ENCODE data around the gene GOSR1.
"Not testable (repeated sequence)": the region's sequence is repeated elsewhere in the genome, so short reads cannot be mapped to it uniquely, and the experiment has no call there.

DNA sequence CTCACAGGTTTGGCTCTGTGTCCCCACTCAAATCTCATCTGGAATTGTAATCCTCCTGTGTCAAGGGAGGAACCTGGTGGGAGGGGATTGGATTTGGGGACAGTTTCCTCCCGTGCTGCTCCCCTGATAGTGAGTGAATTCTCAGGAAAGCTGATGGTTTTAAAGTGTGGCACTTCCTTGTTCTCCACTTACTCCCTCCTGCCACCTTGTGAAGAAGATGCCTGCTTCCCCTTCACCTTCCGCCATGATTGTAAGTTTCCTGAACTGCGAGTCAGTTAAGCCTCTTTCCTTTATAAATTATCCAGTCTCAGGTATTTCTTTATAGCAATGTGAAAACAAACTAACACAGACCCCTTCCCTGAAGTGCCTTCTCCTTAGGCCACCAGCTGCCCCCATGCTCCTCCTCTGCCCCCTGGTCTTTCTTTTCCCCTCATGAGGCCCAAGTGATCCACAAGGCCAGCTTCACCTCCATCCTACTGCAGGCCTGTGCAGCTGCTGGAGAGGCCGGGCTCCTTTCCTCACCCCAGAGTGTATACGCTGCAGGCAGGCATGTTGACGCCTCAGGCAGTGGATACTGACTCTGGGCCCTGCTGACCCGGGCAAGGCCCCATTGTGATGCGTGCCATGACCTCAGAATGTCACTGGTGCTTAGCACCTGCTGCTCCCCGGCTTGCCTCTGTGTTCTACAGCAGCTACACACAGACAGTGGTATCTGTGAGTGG is 74.2 kb downstream of the GOSR1 start:
- not testable (repeated sequence) for TF ChIP-seq ZNF670 (tag by site-specific recombination; IDR thresholded peaks at IDR 0.05; ENCODE audit: low read depth); ZNF501 (tag by site-specific recombination; IDR thresholded peaks at IDR 0.05); ATF2 (tag by site-specific recombination; IDR thresholded peaks at IDR 0.05; ENCODE audit: low read depth); GLIS1 (tag by site-specific recombination; IDR thresholded peaks at IDR 0.05); ZNF768 (tag by site-specific recombination; IDR thresholded peaks at IDR 0.05); ZNF433 (tag by site-specific recombination; IDR thresholded peaks at IDR 0.05; ENCODE audit: low read depth)
- TF ChIP-seq, protein P1, sequence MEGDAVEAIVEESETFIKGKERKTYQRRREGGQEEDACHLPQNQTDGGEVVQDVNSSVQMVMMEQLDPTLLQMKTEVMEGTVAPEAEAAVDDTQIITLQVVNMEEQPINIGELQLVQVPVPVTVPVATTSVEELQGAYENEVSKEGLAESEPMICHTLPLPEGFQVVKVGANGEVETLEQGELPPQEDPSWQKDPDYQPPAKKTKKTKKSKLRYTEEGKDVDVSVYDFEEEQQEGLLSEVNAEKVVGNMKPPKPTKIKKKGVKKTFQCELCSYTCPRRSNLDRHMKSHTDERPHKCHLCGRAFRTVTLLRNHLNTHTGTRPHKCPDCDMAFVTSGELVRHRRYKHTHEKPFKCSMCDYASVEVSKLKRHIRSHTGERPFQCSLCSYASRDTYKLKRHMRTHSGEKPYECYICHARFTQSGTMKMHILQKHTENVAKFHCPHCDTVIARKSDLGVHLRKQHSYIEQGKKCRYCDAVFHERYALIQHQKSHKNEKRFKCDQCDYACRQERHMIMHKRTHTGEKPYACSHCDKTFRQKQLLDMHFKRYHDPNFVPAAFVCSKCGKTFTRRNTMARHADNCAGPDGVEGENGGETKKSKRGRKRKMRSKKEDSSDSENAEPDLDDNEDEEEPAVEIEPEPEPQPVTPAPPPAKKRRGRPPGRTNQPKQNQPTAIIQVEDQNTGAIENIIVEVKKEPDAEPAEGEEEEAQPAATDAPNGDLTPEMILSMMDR (tag by site-specific recombination; IDR thresholded peaks at IDR 0.05) = not testable (repeated sequence)
- TF ChIP-seq, protein P2, sequence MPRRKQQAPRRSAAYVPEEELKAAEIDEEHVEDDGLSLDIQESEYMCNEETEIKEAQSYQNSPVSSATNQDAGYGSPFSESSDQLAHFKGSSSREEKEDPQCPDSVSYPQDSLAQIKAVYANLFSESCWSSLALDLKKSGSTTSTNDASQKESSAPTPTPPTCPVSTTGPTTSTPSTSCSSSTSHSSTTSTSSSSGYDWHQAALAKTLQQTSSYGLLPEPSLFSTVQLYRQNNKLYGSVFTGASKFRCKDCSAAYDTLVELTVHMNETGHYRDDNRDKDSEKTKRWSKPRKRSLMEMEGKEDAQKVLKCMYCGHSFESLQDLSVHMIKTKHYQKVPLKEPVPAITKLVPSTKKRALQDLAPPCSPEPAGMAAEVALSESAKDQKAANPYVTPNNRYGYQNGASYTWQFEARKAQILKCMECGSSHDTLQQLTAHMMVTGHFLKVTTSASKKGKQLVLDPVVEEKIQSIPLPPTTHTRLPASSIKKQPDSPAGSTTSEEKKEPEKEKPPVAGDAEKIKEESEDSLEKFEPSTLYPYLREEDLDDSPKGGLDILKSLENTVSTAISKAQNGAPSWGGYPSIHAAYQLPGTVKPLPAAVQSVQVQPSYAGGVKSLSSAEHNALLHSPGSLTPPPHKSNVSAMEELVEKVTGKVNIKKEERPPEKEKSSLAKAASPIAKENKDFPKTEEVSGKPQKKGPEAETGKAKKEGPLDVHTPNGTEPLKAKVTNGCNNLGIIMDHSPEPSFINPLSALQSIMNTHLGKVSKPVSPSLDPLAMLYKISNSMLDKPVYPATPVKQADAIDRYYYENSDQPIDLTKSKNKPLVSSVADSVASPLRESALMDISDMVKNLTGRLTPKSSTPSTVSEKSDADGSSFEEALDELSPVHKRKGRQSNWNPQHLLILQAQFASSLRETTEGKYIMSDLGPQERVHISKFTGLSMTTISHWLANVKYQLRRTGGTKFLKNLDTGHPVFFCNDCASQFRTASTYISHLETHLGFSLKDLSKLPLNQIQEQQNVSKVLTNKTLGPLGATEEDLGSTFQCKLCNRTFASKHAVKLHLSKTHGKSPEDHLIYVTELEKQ (tag by site-specific recombination; IDR thresholded peaks at IDR 0.05; ENCODE audit: borderline replicate concordance) = not testable (repeated sequence)

Data from HEK293 (cell line).